B cell (primary cell): Measurements from ENCODE around the gene SH3RF1. TPM values are rescaled to one million over a fixed set of nuclear protein-coding genes. Genes with fewer than 3 reads are reported as not detected.

ENCODE experiments used
- ATAC-seq: fragments of 200-7000 bp; cut with Tn5 transposase; one replicate; pipeline ENCODE4 v1.10.0; 2021; ENCODE audit warnings: low read depth, mild to moderate bottlenecking, moderate number of reproducible peaks, moderate library complexity
- CTCF ChIA-PET: fragments of 350-600 bp; sonication (Branson Sonifier 250); formaldehyde crosslinking; loops from one replicate; lab custom pipeline; 2021; ENCODE audit warnings: antibody characterized with exemption, inconsistent platforms; lab: Charles Lee
- POLR2A ChIA-PET: fragments of 350-600 bp; sonication (Branson Sonifier 250); formaldehyde crosslinking; loops from one replicate; lab custom pipeline; 2021; ENCODE audit warnings: antibody characterized with exemption; lab: Charles Lee
- DNase-seq: peaks from one replicate; pipeline ENCODE4 v3.0.0; 2013
- H2AFZ ChIP-seq: 2 replicates; pipeline ENCODE4 v1.6.1; 2012; ENCODE audit warnings: mild to moderate bottlenecking, low read depth, low read length; ENCODE audit not compliant: insufficient read depth, poor library complexity, severe bottlenecking
- H3K27ac ChIP-seq, 2 donors: 1 replicate in 1 of 2; 2 replicates in 1 of 2; pipeline ENCODE4 v1.5.1; 2012 to 2013; ENCODE audit warnings: low read length in 2 of 2, mild to moderate bottlenecking in 2 of 2, moderate library complexity in 1 of 2
- H3K27me3 ChIP-seq, 4 experiments: fragments of 200-600 bp in 1 of 4; sonication (generic) in 1 of 4; replicated peaks in 1 of 4; 1 replicate in 2 of 4; 2 replicates in 2 of 4; pipeline versions ENCODE4 v1.6.1 to v1.7.0; 2013 to 2016; ENCODE audit warnings: low read length in 3 of 4, mild to moderate bottlenecking in 2 of 4, mixed read lengths in 1 of 4, moderate library complexity in 1 of 4; ENCODE audit not compliant: insufficient read depth in 4 of 4, control insufficient read depth in 3 of 4; ENCODE audit errors: control extremely low read depth in 1 of 4
- H3K36me3 ChIP-seq, 2 experiments: replicated peaks in 1 of 2; 1 replicate in 1 of 2; 2 replicates in 1 of 2; pipeline versions ENCODE4 v1.6.1 to v1.7.1; 2013; ENCODE audit warnings: low read length in 1 of 2; ENCODE audit not compliant: insufficient read depth in 2 of 2, control insufficient read depth in 1 of 2; ENCODE audit errors: control extremely low read depth in 1 of 2, extremely low read depth in 1 of 2
- H3K4me1 ChIP-seq, 2 donors: fragments of 200-600 bp in 1 of 2; sonication (generic) in 1 of 2; 1 replicate in 1 of 2; 2 replicates in 1 of 2; pipeline versions ENCODE4 v1.5.1 to v1.6.1; 2013 to 2017; ENCODE audit warnings: low read length in 2 of 2; ENCODE audit not compliant: control insufficient read depth in 2 of 2, insufficient read depth in 2 of 2
- H3K4me2 ChIP-seq: replicated peaks from 2 replicates; pipeline ENCODE3; 2012; ENCODE audit warnings: mild to moderate bottlenecking, low read depth, low read length; ENCODE audit not compliant: poor library complexity, severe bottlenecking
- H3K4me3 ChIP-seq, 5 experiments: fragments of 200-600 bp in 1 of 5; sonication (generic) in 1 of 5; 1 replicate in 3 of 5; 2 replicates in 2 of 5; pipeline versions ENCODE4 v1.5.1 to v1.7.0; 2011 to 2016; ENCODE audit warnings: low read length in 4 of 5, mild to moderate bottlenecking in 4 of 5, low read depth in 2 of 5, control low read depth in 1 of 5, moderate library complexity in 1 of 5; ENCODE audit not compliant: insufficient read depth in 1 of 5; ENCODE audit errors: control extremely low read depth in 1 of 5, extremely low read depth in 1 of 5
- H3K79me2 ChIP-seq: fragments of 200-600 bp; sonication (generic); one replicate; pipeline ENCODE4 v1.6.0; 2016; ENCODE audit warnings: low read length; ENCODE audit not compliant: control insufficient read depth, insufficient read depth
- H3K9ac ChIP-seq: fragments of 200-600 bp; sonication (generic); 2 replicates; pipeline ENCODE4 v1.6.1; 2017; ENCODE audit warnings: mild to moderate bottlenecking, low read length, moderate library complexity
- H3K9me3 ChIP-seq, 3 donors: one replicate each; pipeline versions ENCODE4 v1.6.1 to v1.7.1; 2013; ENCODE audit warnings: low read length in 2 of 3; ENCODE audit not compliant: control insufficient read depth in 2 of 3, insufficient read depth in 1 of 3; ENCODE audit errors: control extremely low read depth in 1 of 3
- H4K20me1 ChIP-seq: 2 replicates; pipeline ENCODE4 v1.6.0; 2012; ENCODE audit warnings: mild to moderate bottlenecking, low read length; ENCODE audit not compliant: insufficient read depth, control insufficient read depth, poor library complexity, severe bottlenecking
- H3K27ac Mint-ChIP-seq: one replicate; pipeline ENCODE4 v1.8.0; 2021; ENCODE audit warnings: mixed read lengths
- H3K27me3 Mint-ChIP-seq: one replicate; pipeline ENCODE4 v1.8.0; 2021; ENCODE audit warnings: mixed read lengths
- H3K4me1 Mint-ChIP-seq: one replicate; pipeline ENCODE4 v1.8.0; 2021; ENCODE audit warnings: mixed read lengths
- H3K4me3 Mint-ChIP-seq: one replicate; pipeline ENCODE4 v1.8.0; 2021; ENCODE audit warnings: mixed read lengths
- H3K9me3 Mint-ChIP-seq: one replicate; pipeline ENCODE4 v1.8.0; 2022; ENCODE audit warnings: mixed read lengths; ENCODE audit not compliant: insufficient read depth
- EZH2 ChIP-seq: IDR thresholded peaks from 2 replicates; pipeline ENCODE4 v1.6.1; 2012; ENCODE audit warnings: borderline replicate concordance, low read depth, mild to moderate bottlenecking, moderate library complexity, low read length; ENCODE audit not compliant: insufficient read depth, poor library complexity, severe bottlenecking
- WGBS: methylation state at CpG from one replicate; pipeline ENCODE4 v1.1.5; 2013; ENCODE audit warnings: missing lambda C conversion rate; ENCODE audit not compliant: insufficient coverage; 5-methylcytosine and 5-hydroxymethylcytosine counted together
- intact Hi-C: fragments of 100-400 bp; cut with micrococcal nuclease; formaldehyde crosslinking; loops from one replicate; pipeline ENCODE4 v1.10.0; 2022
- polyA plus RNA-seq: library from polyadenylated mRNA; depleted of rRNA; stranded (reverse); fragments of >200 nt; gene quantifications from 2 replicates; pipeline ENCODE4 v1.2.3, GENCODE V29; 2012
- total RNA-seq, 2 donors: library from RNA; stranded (reverse); fragments of 120-200 nt in 1 of 2; gene quantifications; 1 replicate in 1 of 2; 2 replicates in 1 of 2; pipeline versions ENCODE4 v1.2.3 to v1.2.4, GENCODE V29; 2013 to 2022
- TF ChIP-seq, protein P1 (sequence below): fragments of 200-600 bp; IDR thresholded peaks from one replicate; pipeline ENCODE4 v1.8.0; 2022; ENCODE audit warnings: antibody characterized with exemption, mild to moderate bottlenecking

Gene SH3RF1
- total and polyA plus RNA-seq, 2 donors (not counting 1 experiment from before 2014, with no cell fraction given) = 2.0 to 5.4 TPM

GRCh38 chr4:169116270-169116901 is 154.4 kb downstream of the SH3RF1 start:
- Histone ChIP-seq H3K9ac (no peak overlapping the region), H3K36me3 (peaks cover 0 to 9% of the 10 kb centered on the region in 2 experiments), H2AFZ (no peak overlapping the region), H3K79me2 (no peaks in the 10 kb centered on the region), H3K27ac (no peak overlapping the region), H3K4me2 (no peak overlapping the region), H3K4me3 (no peak overlapping the region), H4K20me1 (no peaks in the 10 kb centered on the region), H3K27me3 (no peaks in the 10 kb centered on the region), H3K4me1 (no peaks in the 10 kb centered on the region), H3K9me3 (no peaks in the 10 kb centered on the region)
- no peak overlapping the region for H3K27ac Mint-ChIP-seq
- H3K4me1 Mint-ChIP-seq = no peaks in the 10 kb centered on the region
- ChIA-PET CTCF (no interaction called here), POLR2A (no interaction called here)
- no peaks in the 10 kb centered on the region for H3K27me3 Mint-ChIP-seq
- no peak for TF ChIP-seq EZH2
- TF ChIP-seq, protein P1, sequence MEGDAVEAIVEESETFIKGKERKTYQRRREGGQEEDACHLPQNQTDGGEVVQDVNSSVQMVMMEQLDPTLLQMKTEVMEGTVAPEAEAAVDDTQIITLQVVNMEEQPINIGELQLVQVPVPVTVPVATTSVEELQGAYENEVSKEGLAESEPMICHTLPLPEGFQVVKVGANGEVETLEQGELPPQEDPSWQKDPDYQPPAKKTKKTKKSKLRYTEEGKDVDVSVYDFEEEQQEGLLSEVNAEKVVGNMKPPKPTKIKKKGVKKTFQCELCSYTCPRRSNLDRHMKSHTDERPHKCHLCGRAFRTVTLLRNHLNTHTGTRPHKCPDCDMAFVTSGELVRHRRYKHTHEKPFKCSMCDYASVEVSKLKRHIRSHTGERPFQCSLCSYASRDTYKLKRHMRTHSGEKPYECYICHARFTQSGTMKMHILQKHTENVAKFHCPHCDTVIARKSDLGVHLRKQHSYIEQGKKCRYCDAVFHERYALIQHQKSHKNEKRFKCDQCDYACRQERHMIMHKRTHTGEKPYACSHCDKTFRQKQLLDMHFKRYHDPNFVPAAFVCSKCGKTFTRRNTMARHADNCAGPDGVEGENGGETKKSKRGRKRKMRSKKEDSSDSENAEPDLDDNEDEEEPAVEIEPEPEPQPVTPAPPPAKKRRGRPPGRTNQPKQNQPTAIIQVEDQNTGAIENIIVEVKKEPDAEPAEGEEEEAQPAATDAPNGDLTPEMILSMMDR = no peak
- ATAC-seq (no peak), DNase-seq (no peak)
- WGBS = 95% methylated on average over 8 of the region's 12 CpGs
- no peak overlapping the region for H3K4me3 Mint-ChIP-seq
- no peaks in the 10 kb centered on the region for H3K9me3 Mint-ChIP-seq
- intact Hi-C loops = no loop called here

DNA sequence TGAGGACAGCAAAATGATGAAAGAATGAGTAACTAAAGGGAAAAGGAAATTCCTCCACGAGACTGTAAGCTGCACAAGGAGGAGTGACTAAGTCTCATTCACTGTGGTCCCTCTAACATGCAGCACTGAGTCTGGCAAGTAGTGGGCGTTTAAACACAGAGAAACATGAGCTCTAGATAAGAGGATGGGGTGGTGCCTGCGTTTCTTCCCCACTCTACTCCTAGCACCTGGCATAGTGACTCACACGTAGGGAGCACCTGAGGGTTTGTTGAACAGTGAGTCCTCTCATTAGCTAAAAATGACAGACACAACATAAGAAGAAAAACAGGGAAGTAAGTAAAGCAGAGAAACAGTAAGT is 154.9 kb downstream of the SH3RF1 start:
- H3K4me2 ChIP-seq = no peak overlapping the region
- no peak for TF ChIP-seq EZH2
- TF ChIP-seq, protein P1 = no peak
- WGBS = no CpG with 5 or more reads among the region's 4 CpGs

More for the DNA sequence above, 154.9 kb downstream of the SH3RF1 start:
- no peaks in the 10 kb centered on the region for H3K4me1 Mint-ChIP-seq
- no peak overlapping the region for H3K27ac ChIP-seq
- H3K27ac Mint-ChIP-seq = no peak overlapping the region
- POLR2A ChIA-PET = no interaction called here
- intact Hi-C loops = no loop called here
- CTCF ChIA-PET = no interaction called here
- no peak overlapping the region for H3K4me3 Mint-ChIP-seq
- no peaks in the 10 kb centered on the region for H4K20me1 ChIP-seq
- DNase-seq (no peak), ATAC-seq (no peak)
- H3K9ac ChIP-seq = no peak overlapping the region
- no peak overlapping the region for H3K4me3 ChIP-seq
- H3K9me3 Mint-ChIP-seq = no peaks in the 10 kb centered on the region
- H3K79me2 ChIP-seq = no peaks in the 10 kb centered on the region
- H2AFZ ChIP-seq = no peak overlapping the region
- H3K36me3 ChIP-seq = peaks cover 0 to 5% of the 10 kb centered on the region in 2 experiments
- H3K27me3 Mint-ChIP-seq = no peaks in the 10 kb centered on the region
- no peaks in the 10 kb centered on the region for H3K27me3 ChIP-seq
- no peaks in the 10 kb centered on the region for H3K9me3 ChIP-seq
- H3K4me1 ChIP-seq = no peaks in the 10 kb centered on the region
